ENCODE measurements around the gene MAP3K5.

GRCh38 chr6:136676075-136676474 is 116.2 kb downstream of the MAP3K5 start:
- TF ChIP-seq CTCF (IDR thresholded peaks at IDR 0.05) = no peak
- no peak for TF ChIP-seq POLR2A (IDR thresholded peaks at IDR 0.05)

Measured in adrenal gland (tissue), 5 donors.